HEK293 (cell line): ENCODE measurements around the gene TRPM2.

ENCODE experiments used
- CTCF ChIA-PET: fragments of 350-600 bp; formaldehyde crosslinking; extraction: SDS; loops from one replicate; lab custom pipeline; 2021; ENCODE audit warnings: antibody characterized with exemption; lab: Yijun Ruan, JAX
- POLR2A ChIA-PET: fragments of 300-600 bp; formaldehyde crosslinking; extraction: SDS; loops from one replicate; lab custom pipeline; 2020; ENCODE audit warnings: antibody characterized with exemption, inconsistent platforms; lab: Yijun Ruan, JAX
- H3K27ac ChIP-seq: fragments of 200-500 bp; sonication (Bioruptor generic); 2 replicates; pipeline ENCODE4 v1.5.1; 2014; ENCODE audit warnings: low read depth, low read length, control low read depth, inconsistent platforms; ENCODE audit errors: extremely low read depth
- H3K36me3 ChIP-seq, 2 experiments: fragments of 200-500 bp in 1 of 2; sonication (Bioruptor generic) in 1 of 2; 1 replicate in 1 of 2; 2 replicates in 1 of 2; pipeline ENCODE4 v1.5.1; 2014 to 2017; ENCODE audit warnings: inconsistent platforms in 2 of 2, low read length in 2 of 2; ENCODE audit not compliant: control insufficient read depth in 2 of 2, insufficient read depth in 1 of 2
- H3K4me1 ChIP-seq: fragments of 200-500 bp; sonication (Bioruptor generic); 2 replicates; pipeline ENCODE4 v1.5.1; 2014; ENCODE audit warnings: mild to moderate bottlenecking, low read length, inconsistent platforms; ENCODE audit not compliant: control insufficient read depth, insufficient read depth
- H3K4me3 ChIP-seq: 2 replicates; pipeline ENCODE4 v1.5.1; 2011; ENCODE audit warnings: low read depth, mild to moderate bottlenecking, control low read depth, low read length, moderate library complexity
- H3K9me3 ChIP-seq: fragments of 200-500 bp; sonication (Bioruptor generic); 2 replicates; pipeline ENCODE4 v1.5.1; 2014; ENCODE audit warnings: low read depth, low read length, inconsistent platforms; ENCODE audit not compliant: control insufficient read depth, insufficient read depth
- HOXC10 ChIP-seq: sonication (generic); formaldehyde crosslinking; IDR thresholded peaks from 2 replicates; pipeline ENCODE4 v1.8.1; 2023; ENCODE audit warnings: mild to moderate bottlenecking, missing genetic modification reagents
- SP3 ChIP-seq: fragments of 450-650 bp; formaldehyde crosslinking; IDR thresholded peaks from 2 replicates; pipeline ENCODE4 v1.5.1; 2016; ENCODE audit warnings: missing biosample characterization, missing genetic modification characterization
- ZNF174 ChIP-seq: fragments of 450-650 bp; formaldehyde crosslinking; IDR thresholded peaks from 2 replicates; pipeline ENCODE4 v1.5.0; 2017; ENCODE audit warnings: missing biosample characterization, mild to moderate bottlenecking, missing genetic modification characterization
- ZNF239 ChIP-seq: fragments of 450-650 bp; formaldehyde crosslinking; IDR thresholded peaks from 2 replicates; pipeline ENCODE4 v1.5.1; 2016; ENCODE audit warnings: missing biosample characterization, missing genetic modification characterization
- ZNF654 ChIP-seq: fragments of 450-650 bp; formaldehyde crosslinking; IDR thresholded peaks from 2 replicates; pipeline ENCODE4 v1.5.1; 2016; ENCODE audit warnings: low read depth, missing biosample characterization, missing genetic modification characterization
- ZNF768 ChIP-seq: fragments of 450-650 bp; formaldehyde crosslinking; IDR thresholded peaks from 2 replicates; pipeline ENCODE4 v1.5.1; 2018; ENCODE audit warnings: missing biosample characterization, mild to moderate bottlenecking, missing genetic modification characterization
- ZNF837 ChIP-seq: fragments of 450-650 bp; formaldehyde crosslinking; IDR thresholded peaks from 2 replicates; pipeline ENCODE4 v1.5.1; 2016; ENCODE audit warnings: missing biosample characterization, missing genetic modification characterization
- TF ChIP-seq, protein P1 (sequence below): fragments of 450-650 bp; formaldehyde crosslinking; IDR thresholded peaks from 2 replicates; pipeline ENCODE4 v1.5.1; 2016; ENCODE audit warnings: missing biosample characterization, missing genetic modification characterization
- TF ChIP-seq, protein P2 (sequence below): fragments of 450-650 bp; formaldehyde crosslinking; IDR thresholded peaks from 2 replicates; pipeline ENCODE4 v1.5.1; 2016; ENCODE audit warnings: missing biosample characterization, missing genetic modification characterization
- TF ChIP-seq, protein P3 (sequence below): fragments of 450-650 bp; formaldehyde crosslinking; IDR thresholded peaks from 2 replicates; pipeline ENCODE4 v1.5.1; 2016; ENCODE audit warnings: missing biosample characterization, missing genetic modification characterization, borderline replicate concordance
- TF ChIP-seq, protein P4 (sequence below): fragments of 450-650 bp; formaldehyde crosslinking; IDR thresholded peaks from 2 replicates; pipeline ENCODE4 v1.5.1; 2016; ENCODE audit warnings: missing biosample characterization, missing genetic modification characterization
- TF ChIP-seq, protein P5 (sequence below): fragments of 450-650 bp; IDR thresholded peaks from 2 replicates; pipeline ENCODE4 v1.5.1; 2018; ENCODE audit warnings: missing biosample characterization, mild to moderate bottlenecking, missing genetic modification characterization

Gene TRPM2

DNA sequence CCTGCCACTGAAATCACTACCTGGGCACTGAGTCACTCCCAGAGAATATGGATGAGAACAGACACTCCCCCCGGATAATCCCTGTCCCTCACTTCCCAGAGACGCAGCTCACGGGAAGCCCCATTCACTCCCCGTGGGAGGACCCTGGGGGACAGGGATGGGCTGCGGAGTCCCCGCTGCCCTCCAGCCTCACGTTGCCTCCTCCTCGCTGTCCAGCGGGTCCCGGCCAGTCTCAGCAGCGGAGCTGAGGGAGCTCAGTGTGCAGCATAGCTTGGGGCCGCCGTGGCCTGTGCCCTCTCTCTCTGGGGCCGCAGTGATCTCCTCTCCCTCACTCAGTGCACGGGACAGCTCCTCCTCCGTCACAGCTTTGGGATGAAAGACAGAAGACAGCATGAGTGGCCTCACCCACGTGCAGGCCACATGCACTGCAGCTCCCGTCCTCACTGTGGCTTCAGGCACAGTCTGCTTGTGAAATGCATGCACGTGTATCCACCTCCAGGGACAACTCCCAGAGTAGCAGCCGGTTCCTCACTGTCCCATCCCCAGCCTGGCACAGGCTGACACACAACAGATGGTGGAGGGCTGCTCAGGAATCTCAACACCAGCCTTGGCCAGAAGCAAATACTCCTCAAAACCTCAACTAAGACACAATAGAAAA, 21.6 kb upstream of the TRPM2 start:
- Histone ChIP-seq H3K27ac (no peak overlapping the region), H3K36me3 (peaks cover 0 to 14% of the 10 kb centered on the region in 2 experiments; a peak in 1 of 3 replicates), H3K9me3 (no peaks in the 10 kb centered on the region), H3K4me3 (no peak overlapping the region), H3K4me1 (no peaks in the 10 kb centered on the region)
- ChIA-PET CTCF (no interaction called here), POLR2A (no interaction called here)
- no peak for TF ChIP-seq HOXC10 (CRISPR knock-in tag)
- TF ChIP-seq ZNF768: no peak
- TF ChIP-seq, protein P1, sequence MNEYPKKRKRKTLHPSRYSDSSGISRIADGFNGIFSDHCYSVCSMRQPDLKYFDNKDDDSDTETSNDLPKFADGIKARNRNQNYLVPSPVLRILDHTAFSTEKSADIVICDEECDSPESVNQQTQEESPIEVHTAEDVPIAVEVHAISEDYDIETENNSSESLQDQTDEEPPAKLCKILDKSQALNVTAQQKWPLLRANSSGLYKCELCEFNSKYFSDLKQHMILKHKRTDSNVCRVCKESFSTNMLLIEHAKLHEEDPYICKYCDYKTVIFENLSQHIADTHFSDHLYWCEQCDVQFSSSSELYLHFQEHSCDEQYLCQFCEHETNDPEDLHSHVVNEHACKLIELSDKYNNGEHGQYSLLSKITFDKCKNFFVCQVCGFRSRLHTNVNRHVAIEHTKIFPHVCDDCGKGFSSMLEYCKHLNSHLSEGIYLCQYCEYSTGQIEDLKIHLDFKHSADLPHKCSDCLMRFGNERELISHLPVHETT (tag by site-specific recombination): no peak
- TF ChIP-seq ZNF837 (tag by site-specific recombination): 0 out of 2 replicates have a peak, but pooled peaks have one; percentile 34

DNA sequence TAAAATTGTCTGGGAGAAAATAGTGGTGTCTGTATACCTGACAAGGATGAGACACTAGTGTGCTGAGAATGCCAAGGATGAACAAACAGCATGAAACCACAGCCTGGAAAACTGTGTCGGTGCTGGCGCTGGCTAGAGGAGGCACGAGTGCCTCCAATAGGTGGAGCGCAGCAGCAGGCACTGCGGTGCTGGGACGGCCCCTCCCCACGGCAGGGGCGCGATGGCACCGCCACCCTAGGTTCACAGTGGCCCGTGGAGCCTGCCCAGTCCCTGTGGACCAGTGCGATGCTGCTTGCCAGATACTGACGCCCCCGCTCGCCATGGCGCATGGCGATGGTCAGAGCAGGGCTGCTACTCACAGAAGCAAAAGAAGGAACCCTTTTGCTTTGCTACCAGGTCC, 21.0 kb upstream of the TRPM2 start:
- H3K27ac ChIP-seq: no peak overlapping the region
- ChIA-PET POLR2A (no interaction called here), CTCF (no interaction called here)
- no peak overlapping the region for H3K4me3 ChIP-seq
- H3K9me3 ChIP-seq: no peaks in the 10 kb centered on the region
- TF ChIP-seq ZNF654 (no peak), SP3 (tag by site-specific recombination) (no peak), ZNF239 (tag by site-specific recombination) (no peak), ZNF174 (tag by site-specific recombination) (no peak)
- TF ChIP-seq, protein P2, sequence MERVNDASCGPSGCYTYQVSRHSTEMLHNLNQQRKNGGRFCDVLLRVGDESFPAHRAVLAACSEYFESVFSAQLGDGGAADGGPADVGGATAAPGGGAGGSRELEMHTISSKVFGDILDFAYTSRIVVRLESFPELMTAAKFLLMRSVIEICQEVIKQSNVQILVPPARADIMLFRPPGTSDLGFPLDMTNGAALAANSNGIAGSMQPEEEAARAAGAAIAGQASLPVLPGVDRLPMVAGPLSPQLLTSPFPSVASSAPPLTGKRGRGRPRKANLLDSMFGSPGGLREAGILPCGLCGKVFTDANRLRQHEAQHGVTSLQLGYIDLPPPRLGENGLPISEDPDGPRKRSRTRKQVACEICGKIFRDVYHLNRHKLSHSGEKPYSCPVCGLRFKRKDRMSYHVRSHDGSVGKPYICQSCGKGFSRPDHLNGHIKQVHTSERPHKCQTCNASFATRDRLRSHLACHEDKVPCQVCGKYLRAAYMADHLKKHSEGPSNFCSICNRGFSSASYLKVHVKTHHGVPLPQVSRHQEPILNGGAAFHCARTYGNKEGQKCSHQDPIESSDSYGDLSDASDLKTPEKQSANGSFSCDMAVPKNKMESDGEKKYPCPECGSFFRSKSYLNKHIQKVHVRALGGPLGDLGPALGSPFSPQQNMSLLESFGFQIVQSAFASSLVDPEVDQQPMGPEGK (tag by site-specific recombination): peak; percentile 12; the same call in 1 of the 2 replicates
- TF ChIP-seq, protein P3, sequence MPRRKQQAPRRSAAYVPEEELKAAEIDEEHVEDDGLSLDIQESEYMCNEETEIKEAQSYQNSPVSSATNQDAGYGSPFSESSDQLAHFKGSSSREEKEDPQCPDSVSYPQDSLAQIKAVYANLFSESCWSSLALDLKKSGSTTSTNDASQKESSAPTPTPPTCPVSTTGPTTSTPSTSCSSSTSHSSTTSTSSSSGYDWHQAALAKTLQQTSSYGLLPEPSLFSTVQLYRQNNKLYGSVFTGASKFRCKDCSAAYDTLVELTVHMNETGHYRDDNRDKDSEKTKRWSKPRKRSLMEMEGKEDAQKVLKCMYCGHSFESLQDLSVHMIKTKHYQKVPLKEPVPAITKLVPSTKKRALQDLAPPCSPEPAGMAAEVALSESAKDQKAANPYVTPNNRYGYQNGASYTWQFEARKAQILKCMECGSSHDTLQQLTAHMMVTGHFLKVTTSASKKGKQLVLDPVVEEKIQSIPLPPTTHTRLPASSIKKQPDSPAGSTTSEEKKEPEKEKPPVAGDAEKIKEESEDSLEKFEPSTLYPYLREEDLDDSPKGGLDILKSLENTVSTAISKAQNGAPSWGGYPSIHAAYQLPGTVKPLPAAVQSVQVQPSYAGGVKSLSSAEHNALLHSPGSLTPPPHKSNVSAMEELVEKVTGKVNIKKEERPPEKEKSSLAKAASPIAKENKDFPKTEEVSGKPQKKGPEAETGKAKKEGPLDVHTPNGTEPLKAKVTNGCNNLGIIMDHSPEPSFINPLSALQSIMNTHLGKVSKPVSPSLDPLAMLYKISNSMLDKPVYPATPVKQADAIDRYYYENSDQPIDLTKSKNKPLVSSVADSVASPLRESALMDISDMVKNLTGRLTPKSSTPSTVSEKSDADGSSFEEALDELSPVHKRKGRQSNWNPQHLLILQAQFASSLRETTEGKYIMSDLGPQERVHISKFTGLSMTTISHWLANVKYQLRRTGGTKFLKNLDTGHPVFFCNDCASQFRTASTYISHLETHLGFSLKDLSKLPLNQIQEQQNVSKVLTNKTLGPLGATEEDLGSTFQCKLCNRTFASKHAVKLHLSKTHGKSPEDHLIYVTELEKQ (tag by site-specific recombination): no peak
- H3K4me1 ChIP-seq: no peaks in the 10 kb centered on the region
- peaks cover 0 to 8% of the 10 kb centered on the region in 2 experiments; a peak in 1 of 3 replicates for H3K36me3 ChIP-seq

DNA sequence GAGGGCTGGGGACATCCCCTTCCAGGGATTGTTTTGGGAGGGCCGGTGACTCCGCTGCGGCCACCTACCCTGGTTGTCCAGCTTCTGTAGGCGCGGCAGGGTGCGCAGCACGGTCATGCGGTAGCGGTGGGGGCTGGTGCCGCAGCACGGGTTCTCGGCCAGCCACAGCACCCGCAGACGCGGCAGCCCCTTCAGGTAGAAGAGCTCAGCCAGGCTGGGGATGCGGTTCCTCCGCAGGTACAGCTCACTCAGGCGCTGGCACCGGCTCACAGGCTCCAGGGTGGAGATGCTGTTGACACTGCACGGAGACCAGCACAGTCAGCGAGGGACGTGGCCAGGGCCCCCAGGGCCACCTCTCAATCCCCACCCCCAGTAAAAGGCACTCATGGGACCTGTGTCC, 20.5 kb upstream of the TRPM2 start:
- POLR2A ChIA-PET: no interaction called here
- Histone ChIP-seq H3K4me3 (no peak overlapping the region), H3K4me1 (peaks cover 2% of the 10 kb centered on the region; the same call in 1 of the 2 replicates), H3K27ac (no peak overlapping the region), H3K9me3 (no peaks in the 10 kb centered on the region), H3K36me3 (peaks cover 0 to 4% of the 10 kb centered on the region in 2 experiments; a peak in 1 of 3 replicates)
- TF ChIP-seq, protein P4, sequence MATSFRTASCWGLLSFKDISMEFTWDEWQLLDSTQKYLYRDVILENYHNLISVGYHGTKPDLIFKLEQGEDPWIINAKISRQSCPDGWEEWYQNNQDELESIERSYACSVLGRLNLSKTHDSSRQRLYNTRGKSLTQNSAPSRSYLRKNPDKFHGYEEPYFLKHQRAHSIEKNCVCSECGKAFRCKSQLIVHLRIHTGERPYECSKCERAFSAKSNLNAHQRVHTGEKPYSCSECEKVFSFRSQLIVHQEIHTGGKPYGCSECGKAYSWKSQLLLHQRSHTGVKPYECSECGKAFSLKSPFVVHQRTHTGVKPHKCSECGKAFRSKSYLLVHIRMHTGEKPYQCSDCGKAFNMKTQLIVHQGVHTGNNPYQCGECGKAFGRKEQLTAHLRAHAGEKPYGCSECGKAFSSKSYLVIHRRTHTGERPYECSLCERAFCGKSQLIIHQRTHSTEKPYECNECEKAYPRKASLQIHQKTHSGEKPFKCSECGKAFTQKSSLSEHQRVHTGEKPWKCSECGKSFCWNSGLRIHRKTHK (tag by site-specific recombination): no peak
- TF ChIP-seq, protein P5, sequence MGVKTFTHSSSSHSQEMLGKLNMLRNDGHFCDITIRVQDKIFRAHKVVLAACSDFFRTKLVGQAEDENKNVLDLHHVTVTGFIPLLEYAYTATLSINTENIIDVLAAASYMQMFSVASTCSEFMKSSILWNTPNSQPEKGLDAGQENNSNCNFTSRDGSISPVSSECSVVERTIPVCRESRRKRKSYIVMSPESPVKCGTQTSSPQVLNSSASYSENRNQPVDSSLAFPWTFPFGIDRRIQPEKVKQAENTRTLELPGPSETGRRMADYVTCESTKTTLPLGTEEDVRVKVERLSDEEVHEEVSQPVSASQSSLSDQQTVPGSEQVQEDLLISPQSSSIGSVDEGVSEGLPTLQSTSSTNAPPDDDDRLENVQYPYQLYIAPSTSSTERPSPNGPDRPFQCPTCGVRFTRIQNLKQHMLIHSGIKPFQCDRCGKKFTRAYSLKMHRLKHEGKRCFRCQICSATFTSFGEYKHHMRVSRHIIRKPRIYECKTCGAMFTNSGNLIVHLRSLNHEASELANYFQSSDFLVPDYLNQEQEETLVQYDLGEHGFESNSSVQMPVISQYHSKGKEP (tag by site-specific recombination): no peak
- CTCF ChIA-PET: no interaction called here
